K562 (cell line): ENCODE data around the gene ARHGAP15. TPM values are rescaled to one million over a fixed set of nuclear protein-coding genes. Genes with fewer than 3 reads are reported as not detected.

Source experiments
- ATAC-seq: fragments of 200-7000 bp; cut with Tn5 transposase; 3 replicates; pipeline ENCODE4 v1.9.1; 2020; ENCODE audit warnings: moderate library complexity
- BruUV-seq: library from RNA; stranded (reverse); fragments of 400-500 nt; replicated peaks from 2 replicates; lab custom pipeline; 2021; lab: Mats Ljungman, UMichigan
- CTCF ChIA-PET: fragments of 300-600 bp; formaldehyde crosslinking; extraction: SDS; loops from one replicate; lab custom pipeline; 2021; ENCODE audit warnings: low intra/inter-chr PET ratio; lab: Yijun Ruan, JAX
- POLR2A ChIA-PET: fragments of 300-600, 350-650 bp; sonication (Branson Sonifier 250); formaldehyde crosslinking; extraction: SDS; loops from one replicate; lab custom pipeline; 2021; ENCODE audit warnings: antibody characterized with exemption, inconsistent platforms; lab: Yijun Ruan, JAX
- DNase-seq, 4 experiments: peaks; one replicate each; pipeline versions ENCODE4 v3.0.0 to v3.0.0-alpha.2; 2011 to 2018; ENCODE audit warnings: low spot score in 3 of 4, mixed read lengths in 3 of 4; ENCODE audit errors: extremely low read depth in 1 of 4
- FAIRE-seq: peaks from 2 replicates; lab custom pipeline; 2011; peaks lifted over from hg19 to GRCh38; lab: Jason Lieb, UNC
- H2AFZ ChIP-seq: 2 replicates; pipeline ENCODE4 v1.6.0; 2011; ENCODE audit warnings: low read depth, low read length, control low read depth, inconsistent platforms
- H3K27ac ChIP-seq: fragments of 200-600 bp; 3 replicates; pipeline ENCODE4 v1.8.0; 2011; ENCODE audit warnings: low read depth, mild to moderate bottlenecking, control low read depth, inconsistent platforms, low read length, moderate library complexity, mixed read lengths; ENCODE audit errors: extremely low read depth
- H3K27me3 ChIP-seq, 2 experiments: fragments of 300-600 bp in 1 of 2; 2 replicates in 1 of 2; 3 replicates in 1 of 2; pipeline versions ENCODE4 v1.6.0 to v1.8.0; 2011; ENCODE audit warnings: inconsistent platforms in 2 of 2, low read length in 2 of 2, mild to moderate bottlenecking in 1 of 2, mixed read lengths in 1 of 2, moderate library complexity in 1 of 2; ENCODE audit not compliant: control insufficient read depth in 2 of 2, insufficient read depth in 2 of 2
- H3K36me3 ChIP-seq: fragments of 300-600 bp; 3 replicates; pipeline ENCODE4 v1.8.0; 2011; ENCODE audit warnings: mild to moderate bottlenecking, low read length, inconsistent platforms; ENCODE audit not compliant: control insufficient read depth, insufficient read depth
- H3K4me1 ChIP-seq, 2 experiments: fragments of 200-600 bp in 1 of 2; replicated peaks in 1 of 2; 2 replicates in 1 of 2; 3 replicates in 1 of 2; pipeline versions ENCODE4 v1.5.1 to v1.8.0; 2011; ENCODE audit warnings: inconsistent platforms in 2 of 2, low read length in 2 of 2, mild to moderate bottlenecking in 1 of 2, mixed read lengths in 1 of 2, moderate library complexity in 1 of 2; ENCODE audit not compliant: control insufficient read depth in 2 of 2, insufficient read depth in 2 of 2
- H3K4me2 ChIP-seq: 2 replicates; pipeline ENCODE4 v1.6.1; 2011; ENCODE audit warnings: low read length, control low read depth, inconsistent platforms, mixed read lengths; ENCODE audit not compliant: insufficient read depth
- H3K4me3 ChIP-seq: fragments of 200-600 bp; sonication (generic), shearing (Covaris generic); 2 replicates; pipeline ENCODE4 v1.5.1; 2016; ENCODE audit warnings: control low read depth, inconsistent platforms
- H3K79me2 ChIP-seq: fragments of 200-600 bp; 3 replicates; pipeline ENCODE4 v1.8.0; 2011; ENCODE audit warnings: low read length, inconsistent platforms; ENCODE audit not compliant: control insufficient read depth, insufficient read depth
- H3K9ac ChIP-seq, 2 experiments: 2 replicates each; pipeline versions ENCODE4 v1.6.0 to v1.6.1; 2011; ENCODE audit warnings: low read depth in 2 of 2, low read length in 2 of 2, control low read depth in 1 of 2, inconsistent platforms in 1 of 2, mild to moderate bottlenecking in 1 of 2, mixed read lengths in 1 of 2; ENCODE audit not compliant: insufficient read depth in 1 of 2
- H3K9me1 ChIP-seq: one replicate; pipeline ENCODE4 v1.6.0; 2011; ENCODE audit warnings: inconsistent platforms, mild to moderate bottlenecking, low read length, moderate library complexity; ENCODE audit not compliant: control insufficient read depth, insufficient read depth
- H3K9me3 ChIP-seq: replicated peaks from 2 replicates; pipeline ENCODE4 v1.5.1; 2011; ENCODE audit warnings: low read depth, low read length, inconsistent platforms; ENCODE audit not compliant: control insufficient read depth, insufficient read depth
- H4K20me1 ChIP-seq: replicated peaks from 2 replicates; pipeline ENCODE4 v1.6.1; 2011; ENCODE audit warnings: low read length, inconsistent platforms, mixed read lengths; ENCODE audit not compliant: control insufficient read depth, insufficient read depth
- CBFA2T2 ChIP-seq: fragments of 450-650 bp; conservative IDR thresholded peaks from 2 replicates; pipeline ENCODE4 v1.6.1; 2017; ENCODE audit warnings: mild to moderate bottlenecking
- CBX3 ChIP-seq, 2 experiments: IDR thresholded peaks; 1 replicate in 1 of 2; 2 replicates in 1 of 2; pipeline ENCODE4 v1.6.1; 2012; ENCODE audit warnings: inconsistent platforms in 2 of 2, low read length in 2 of 2, borderline replicate concordance in 1 of 2, control low read depth in 1 of 2
- HMG20A ChIP-seq: fragments of 450-650 bp; formaldehyde crosslinking; conservative IDR thresholded peaks from 2 replicates; pipeline ENCODE4 v1.4.0; 2020; ENCODE audit warnings: mild to moderate bottlenecking, mixed read lengths
- HNRNPH1 ChIP-seq: fragments of 200-400 bp; formaldehyde crosslinking; optimal IDR thresholded peaks from 2 replicates; pipeline ENCODE3; 2017; ENCODE audit warnings: low read depth, mild to moderate bottlenecking, low read length, moderate library complexity
- IFI16 ChIP-seq: fragments of 250-450 bp; sonication (Bioruptor Pico); IDR thresholded peaks from 2 replicates; pipeline ENCODE4 v2.1.2; 2022; ENCODE audit warnings: mild to moderate bottlenecking, inconsistent platforms
- MAFG ChIP-seq: fragments of 450-650 bp; conservative IDR thresholded peaks from 2 replicates; pipeline ENCODE4 v1.6.1; 2016; ENCODE audit warnings: missing genetic modification characterization, missing compliant biosample characterization
- MED1 ChIP-seq: sonication (generic); formaldehyde crosslinking; IDR thresholded peaks from 2 replicates; pipeline ENCODE4 v1.8.1; 2023; ENCODE audit warnings: missing genetic modification reagents, borderline replicate concordance
- POLR2AphosphoS2 ChIP-seq: IDR thresholded peaks from 2 replicates; pipeline ENCODE4 v1.6.1; 2012; ENCODE audit warnings: low read length, improper control_type of control experiment
- PYGO2 ChIP-seq: fragments of 450-650 bp; IDR thresholded peaks from 2 replicates; pipeline ENCODE4 v1.6.1; 2016; ENCODE audit warnings: mild to moderate bottlenecking, missing genetic modification characterization, moderate library complexity, missing compliant biosample characterization
- ZBED1 ChIP-seq: IDR thresholded peaks from 2 replicates; pipeline ENCODE4 v1.6.1; 2014
- ZNF282 ChIP-seq: sonication (generic); formaldehyde crosslinking; IDR thresholded peaks from 2 replicates; pipeline ENCODE4 v1.8.1; 2023; ENCODE audit warnings: missing genetic modification reagents
- ZNF780A ChIP-seq: fragments of 250-450 bp; sonication (Bioruptor Pico); IDR thresholded peaks from 2 replicates; pipeline ENCODE4 v1.5.0; 2021; ENCODE audit warnings: mild to moderate bottlenecking
- WGBS: fragments of 100-300 bp; shearing (Covaris generic); methylation state at CpG from one replicate; pipeline ENCODE4 v1.1.6; 2016; ENCODE audit warnings: low coverage, mixed read lengths; ENCODE audit not compliant: insufficient coverage; ENCODE audit errors: missing lambda C conversion rate; 5-methylcytosine and 5-hydroxymethylcytosine counted together
- in situ Hi-C: fragments of 300-500 bp; cut with MboI; formaldehyde crosslinking; loops from 4 replicates; pipeline ENCODE4 v1.15.0; 2018; ENCODE audit warnings: inconsistent platforms, mixed read lengths
- intact Hi-C: fragments of 100-400 bp; cut with micrococcal nuclease; formaldehyde crosslinking; loops from 2 replicates; pipeline ENCODE4 v1.14.2; 2022
- polyA plus RNA-seq, 8 experiments: library from polyadenylated mRNA; depleted of rRNA in 4 of 8; stranded (reverse) in 5 of 8; unstranded in 3 of 8; fragments of >200 nt; fragmentation: Nextera tagmentation in 2 of 8; fragmentation: Illumina TruSeq in 1 of 8; extraction: Ambion mirVana in 2 of 8; extraction: Trizol in 1 of 8; gene quantifications; 2 replicates each; pipeline versions ENCODE4 v1.2.1 to v1.2.3, GENCODE V29; 2011 to 2014; ENCODE audit warnings: inconsistent platforms in 1 of 8, missing spikeins in 1 of 8
- total RNA-seq, 7 experiments: library from RNA; depleted of rRNA in 6 of 7; stranded (reverse); fragments of >200 nt in 6 of 7; fragmentation: Illumina TruSeq in 2 of 7; extraction: Trizol in 2 of 7; gene quantifications; 2 replicates each; pipeline versions ENCODE4 v1.2.1 to v1.2.3, GENCODE V29; 2011 to 2021; ENCODE audit warnings: low replicate concordance in 1 of 7
- TF ChIP-seq, protein P1 (sequence below): fragments of 450-650 bp; IDR thresholded peaks from 2 replicates; pipeline ENCODE4 v1.6.1; 2016
- TF ChIP-seq, protein P2 (sequence below): fragments of 450-650 bp; formaldehyde crosslinking; IDR thresholded peaks from 2 replicates; pipeline ENCODE4 v1.4.0; 2022; ENCODE audit warnings: missing genetic modification characterization
- TF ChIP-seq, protein P3 (sequence below), 2 experiments: fragments of 450-650 bp in 1 of 2; sonication (generic) in 1 of 2; formaldehyde crosslinking in 1 of 2; IDR thresholded peaks in 1 of 2; conservative IDR thresholded peaks in 1 of 2; 2 replicates each; pipeline versions ENCODE4 v1.6.1 to v1.8.1; 2016 to 2023; ENCODE audit warnings: mild to moderate bottlenecking in 2 of 2, moderate library complexity in 2 of 2, inconsistent platforms in 1 of 2, missing genetic modification reagents in 1 of 2
- TF ChIP-seq, protein P4 (sequence below), 2 experiments: fragments of 250-450 bp in 1 of 2; fragments of 450-650 bp in 1 of 2; sonication (Bioruptor Pico) in 1 of 2; IDR thresholded peaks; 2 replicates each; pipeline versions ENCODE4 v1.6.1 to v1.8.0; 2016 to 2021; ENCODE audit warnings: mild to moderate bottlenecking in 2 of 2, moderate library complexity in 2 of 2, missing compliant biosample characterization in 1 of 2, missing genetic modification characterization in 1 of 2

The ARHGAP15 gene
- total and polyA plus RNA-seq, 9 of the 15 experiments (the other 6 are each of a cell fraction or from before 2014, with no cell fraction given) = 1.5 to 17.9 (median 7.9) TPM

DNA sequence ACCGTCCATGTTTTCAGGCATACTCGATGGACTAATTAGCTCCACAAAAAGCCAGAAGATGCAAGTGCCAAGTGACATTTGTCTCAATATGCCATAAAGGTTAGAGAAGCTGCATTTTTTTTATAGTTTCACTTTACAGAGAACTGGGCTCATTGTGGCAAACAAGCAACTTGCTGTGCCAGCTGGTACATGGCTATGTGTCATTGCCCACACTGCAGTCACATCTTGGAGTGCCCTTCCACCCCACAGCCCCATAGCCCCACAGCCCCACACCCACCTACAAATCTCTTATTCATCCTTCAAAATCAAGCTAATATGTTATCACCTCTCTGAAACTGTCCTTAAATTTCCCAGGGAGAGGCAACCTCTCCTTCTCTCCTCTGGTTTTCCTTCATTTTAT, 451.9 kb downstream of the ARHGAP15 start:
- H3K27ac ChIP-seq = no peak overlapping the region
- CTCF ChIA-PET = no interaction called here
- H3K4me2 ChIP-seq = no peak overlapping the region
- H3K27me3 ChIP-seq = no peaks in the 10 kb centered on the region
- no peaks in the 10 kb centered on the region for H3K9me1 ChIP-seq
- WGBS = 15% methylated on average over 2 of the region's 2 CpGs
- no TSS peak for BruUV-seq
- no peak overlapping the region for H3K4me3 ChIP-seq
- in situ Hi-C loops = no loop called here
- H3K79me2 ChIP-seq = no peaks in the 10 kb centered on the region
- no peak for TF ChIP-seq ZNF780A (CRISPR knock-in tag)
- no peak for TF ChIP-seq HMG20A (CRISPR knock-in tag)
- TF ChIP-seq HNRNPH1 = no peak
- TF ChIP-seq, protein P1, sequence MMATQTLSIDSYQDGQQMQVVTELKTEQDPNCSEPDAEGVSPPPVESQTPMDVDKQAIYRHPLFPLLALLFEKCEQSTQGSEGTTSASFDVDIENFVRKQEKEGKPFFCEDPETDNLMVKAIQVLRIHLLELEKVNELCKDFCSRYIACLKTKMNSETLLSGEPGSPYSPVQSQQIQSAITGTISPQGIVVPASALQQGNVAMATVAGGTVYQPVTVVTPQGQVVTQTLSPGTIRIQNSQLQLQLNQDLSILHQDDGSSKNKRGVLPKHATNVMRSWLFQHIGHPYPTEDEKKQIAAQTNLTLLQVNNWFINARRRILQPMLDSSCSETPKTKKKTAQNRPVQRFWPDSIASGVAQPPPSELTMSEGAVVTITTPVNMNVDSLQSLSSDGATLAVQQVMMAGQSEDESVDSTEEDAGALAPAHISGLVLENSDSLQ = no peak
- no peak for TF ChIP-seq MED1 (CRISPR knock-in tag)
- no peak for TF ChIP-seq MAFG
- no peak for TF ChIP-seq ZNF282
- TF ChIP-seq CBX3 (IDR thresholded peaks at IDR 0.05; ENCODE audit: borderline replicate concordance in 1 of 2, low read length in 2 of 2) = no peak
- no peak for TF ChIP-seq CBFA2T2
- TF ChIP-seq POLR2AphosphoS2 = no peak
- no peak for TF ChIP-seq IFI16 (CRISPR knock-in tag)
- no peak for TF ChIP-seq PYGO2
- no peak for TF ChIP-seq ZBED1
- TF ChIP-seq, protein P2, sequence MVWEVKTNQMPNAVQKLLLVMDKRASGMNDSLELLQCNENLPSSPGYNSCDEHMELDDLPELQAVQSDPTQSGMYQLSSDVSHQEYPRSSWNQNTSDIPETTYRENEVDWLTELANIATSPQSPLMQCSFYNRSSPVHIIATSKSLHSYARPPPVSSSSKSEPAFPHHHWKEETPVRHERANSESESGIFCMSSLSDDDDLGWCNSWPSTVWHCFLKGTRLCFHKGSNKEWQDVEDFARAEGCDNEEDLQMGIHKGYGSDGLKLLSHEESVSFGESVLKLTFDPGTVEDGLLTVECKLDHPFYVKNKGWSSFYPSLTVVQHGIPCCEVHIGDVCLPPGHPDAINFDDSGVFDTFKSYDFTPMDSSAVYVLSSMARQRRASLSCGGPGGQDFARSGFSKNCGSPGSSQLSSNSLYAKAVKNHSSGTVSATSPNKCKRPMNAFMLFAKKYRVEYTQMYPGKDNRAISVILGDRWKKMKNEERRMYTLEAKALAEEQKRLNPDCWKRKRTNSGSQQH (CRISPR knock-in tag) = no peak
- TF ChIP-seq, protein P3, sequence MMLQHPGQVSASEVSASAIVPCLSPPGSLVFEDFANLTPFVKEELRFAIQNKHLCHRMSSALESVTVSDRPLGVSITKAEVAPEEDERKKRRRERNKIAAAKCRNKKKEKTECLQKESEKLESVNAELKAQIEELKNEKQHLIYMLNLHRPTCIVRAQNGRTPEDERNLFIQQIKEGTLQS (IDR thresholded peaks at IDR 0.05) = no peak
- TF ChIP-seq, protein P3 (CRISPR knock-in tag; conservative IDR thresholded peaks at IDR 0.05) = no peak
- TF ChIP-seq, protein P4, sequence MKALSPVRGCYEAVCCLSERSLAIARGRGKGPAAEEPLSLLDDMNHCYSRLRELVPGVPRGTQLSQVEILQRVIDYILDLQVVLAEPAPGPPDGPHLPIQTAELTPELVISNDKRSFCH (CRISPR knock-in tag; IDR thresholded peaks at IDR 0.05) = no peak
- TF ChIP-seq, protein P4 (tag; IDR thresholded peaks at IDR 0.05) = no peak
- ATAC-seq (no peak), FAIRE-seq (no peak), DNase-seq (no peak)
- intact Hi-C loops = no loop called here
- POLR2A ChIA-PET = no interaction called here
- no peaks in the 10 kb centered on the region for H3K9me3 ChIP-seq
- H3K4me1 ChIP-seq = no peaks in the 10 kb centered on the region
- no peak overlapping the region for H3K9ac ChIP-seq
- H3K36me3 ChIP-seq = no peaks in the 10 kb centered on the region
- H2AFZ ChIP-seq = no peak overlapping the region; the same call in 1 of the 2 replicates
- no peaks in the 10 kb centered on the region for H4K20me1 ChIP-seq
